Testis (tissue), 3 donors: ENCODE results near the gene KARS1. TPM values are rescaled to one million over a fixed set of nuclear protein-coding genes. Genes with fewer than 3 reads are reported as not detected.

Experiments used
- DNase-seq: peaks from one replicate; pipeline ENCODE4 v3.0.0-alpha.2; 2019
- H3K27ac ChIP-seq, 2 donors: fragments of 200-600 bp; sonication (generic); one replicate each; pipeline ENCODE4 v1.5.1; 2019
- H3K27me3 ChIP-seq: fragments of 200-600 bp; sonication (generic); one replicate; pipeline ENCODE4 v1.5.1; 2019
- H3K36me3 ChIP-seq: fragments of 200-600 bp; sonication (generic); one replicate; pipeline ENCODE4 v1.5.1; 2017; ENCODE audit warnings: low read depth; ENCODE audit errors: missing control alignments
- H3K4me1 ChIP-seq: fragments of 200-600 bp; sonication (generic); one replicate; pipeline ENCODE4 v1.5.1; 2019
- H3K4me3 ChIP-seq, 2 donors: fragments of 200-600 bp; sonication (generic); one replicate each; pipeline ENCODE4 v1.5.1; 2017 to 2019
- H3K9me3 ChIP-seq: fragments of 200-600 bp; sonication (generic); one replicate; pipeline ENCODE4 v1.5.1; 2017
- CTCF ChIP-seq, 3 experiments: fragments of 450-650 bp in 2 of 3; fragments of 200-600 bp in 1 of 3; sonication (generic) in 1 of 3; IDR thresholded peaks; one replicate each; pipeline ENCODE4 v1.5.1; 2016 to 2019; ENCODE audit warnings: antibody characterized with exemption in 3 of 3, mild to moderate bottlenecking in 2 of 3, moderate library complexity in 1 of 3
- POLR2A ChIP-seq: fragments of 450-650 bp; IDR thresholded peaks from one replicate; pipeline ENCODE4 v1.6.1; 2017; ENCODE audit warnings: antibody characterized with exemption, mild to moderate bottlenecking, moderate library complexity
- WGBS, 2 donors: methylation state at CpG; one replicate each; pipeline ENCODE4 v1.1.5; 2018; 5-methylcytosine and 5-hydroxymethylcytosine counted together
- intact Hi-C: fragments of 100-400 bp; cut with DNase I; formaldehyde crosslinking; loops from one replicate; pipeline ENCODE4 v1.15.1; 2023; ENCODE audit warnings: low total_unique reads
- polyA plus RNA-seq: library from polyadenylated mRNA; stranded (reverse); fragments of 350-450 nt; fragmentation: Illumina TruSeq; extraction: RNeasy Lipid Tissue Mini Kit (QIAGEN cat#74804); gene quantifications from one replicate; pipeline ENCODE4 v1.2.3, GENCODE V29; 2014; ENCODE audit warnings: low read depth, low replicate concordance; ENCODE audit not compliant: insufficient read depth
- total RNA-seq, 2 donors: library from RNA; depleted of rRNA; stranded (reverse); fragments of >200 nt; gene quantifications; one replicate each; pipeline ENCODE4 v1.2.3, GENCODE V29; 2016

Gene KARS1
- total and polyA plus RNA-seq, 3 donors from 2014 or later: 137 to 254 (median 139) TPM

DNA sequence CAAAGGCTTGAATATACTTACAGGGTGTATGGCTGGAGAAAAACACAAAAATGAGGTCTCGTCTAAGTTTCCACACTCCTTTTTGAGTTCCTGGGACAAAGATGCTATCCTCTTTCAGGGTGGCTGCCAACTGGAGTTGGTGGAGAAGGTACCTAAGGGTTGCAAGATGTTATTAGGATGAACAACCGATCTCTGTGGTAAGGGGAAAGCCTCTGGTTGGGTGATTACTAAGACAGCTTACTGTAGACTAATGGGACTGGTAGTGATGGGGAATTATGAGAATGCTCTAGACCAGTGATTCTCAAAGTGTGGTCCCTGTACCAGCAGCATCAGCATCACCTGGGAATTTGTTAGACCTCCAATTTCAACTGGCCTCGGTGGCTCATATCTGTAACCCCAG lies 30.3 kb downstream of the KARS1 start:
- 94 to 95% methylated on average over 3 of the region's 3 CpGs for WGBS, 2 donors

DNA sequence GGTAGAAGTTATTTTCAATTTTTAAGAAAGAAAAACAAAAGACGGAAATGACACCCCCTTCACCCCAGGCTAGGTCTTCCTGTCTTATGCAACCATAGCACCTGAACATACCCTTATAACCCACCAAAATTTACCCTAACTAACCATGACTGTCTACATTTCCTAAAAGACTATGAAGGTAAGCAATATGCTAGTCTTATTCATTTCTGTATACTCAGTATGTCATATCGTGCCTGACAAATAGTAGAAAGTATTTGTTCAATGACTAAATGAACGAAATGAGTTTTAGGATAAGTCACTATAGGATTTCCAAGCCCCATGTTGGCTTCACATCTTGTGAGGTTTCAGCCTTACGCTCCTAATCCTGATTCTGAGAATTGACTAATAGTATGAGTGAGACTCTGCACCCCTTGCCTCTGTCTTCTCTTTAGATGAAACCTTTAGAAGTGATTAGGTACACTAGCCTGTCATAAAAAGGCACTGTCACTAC lies 30.9 kb downstream of the KARS1 start:
- DNase-seq: no peak
- Histone ChIP-seq H3K27me3 (no peaks in the 10 kb centered on the region), H3K36me3 (no peaks in the 10 kb centered on the region), H3K27ac (no peak overlapping the region), H3K4me3 (no peak overlapping the region), H3K4me1 (peaks cover under 1% of the 10 kb centered on the region), H3K9me3 (no peaks in the 10 kb centered on the region)
- TF ChIP-seq CTCF (IDR thresholded peaks at IDR 0.05): no peak
- no peak for TF ChIP-seq POLR2A
- intact Hi-C loops: no loop called here
- 92 to 95% methylated on average over 4 of the region's 4 CpGs for WGBS, 2 donors

More for the DNA sequence above, 30.3 kb downstream of the KARS1 start:
- no peak overlapping the region for H3K4me3 ChIP-seq
- H3K4me1 ChIP-seq: peaks cover 6% of the 10 kb centered on the region
- no peaks in the 10 kb centered on the region for H3K27me3 ChIP-seq
- H3K9me3 ChIP-seq: no peaks in the 10 kb centered on the region
- no peak overlapping the region for H3K27ac ChIP-seq
- intact Hi-C loops: no loop called here
- TF ChIP-seq CTCF (IDR thresholded peaks at IDR 0.05): no peak
- no peak for TF ChIP-seq POLR2A
- DNase-seq: no peak
- H3K36me3 ChIP-seq: no peaks in the 10 kb centered on the region

- DNase-seq: no peak
- Histone ChIP-seq H3K27me3 (no peaks in the 10 kb centered on the region), H3K9me3 (no peaks in the 10 kb centered on the region), H3K4me3 (no peak overlapping the region), H3K4me1 (no peaks in the 10 kb centered on the region), H3K36me3 (no peaks in the 10 kb centered on the region), H3K27ac (no peak overlapping the region)
- intact Hi-C loops: no loop called here
- TF ChIP-seq CTCF (IDR thresholded peaks at IDR 0.05) (no peak), POLR2A (no peak)
- WGBS, 2 donors: 90 to 100% methylated on average over 2 of the region's 2 CpGs
These were observed 31.8 kb downstream of the KARS1 start for GRCh38 chr16:75615619-75616018.

DNA sequence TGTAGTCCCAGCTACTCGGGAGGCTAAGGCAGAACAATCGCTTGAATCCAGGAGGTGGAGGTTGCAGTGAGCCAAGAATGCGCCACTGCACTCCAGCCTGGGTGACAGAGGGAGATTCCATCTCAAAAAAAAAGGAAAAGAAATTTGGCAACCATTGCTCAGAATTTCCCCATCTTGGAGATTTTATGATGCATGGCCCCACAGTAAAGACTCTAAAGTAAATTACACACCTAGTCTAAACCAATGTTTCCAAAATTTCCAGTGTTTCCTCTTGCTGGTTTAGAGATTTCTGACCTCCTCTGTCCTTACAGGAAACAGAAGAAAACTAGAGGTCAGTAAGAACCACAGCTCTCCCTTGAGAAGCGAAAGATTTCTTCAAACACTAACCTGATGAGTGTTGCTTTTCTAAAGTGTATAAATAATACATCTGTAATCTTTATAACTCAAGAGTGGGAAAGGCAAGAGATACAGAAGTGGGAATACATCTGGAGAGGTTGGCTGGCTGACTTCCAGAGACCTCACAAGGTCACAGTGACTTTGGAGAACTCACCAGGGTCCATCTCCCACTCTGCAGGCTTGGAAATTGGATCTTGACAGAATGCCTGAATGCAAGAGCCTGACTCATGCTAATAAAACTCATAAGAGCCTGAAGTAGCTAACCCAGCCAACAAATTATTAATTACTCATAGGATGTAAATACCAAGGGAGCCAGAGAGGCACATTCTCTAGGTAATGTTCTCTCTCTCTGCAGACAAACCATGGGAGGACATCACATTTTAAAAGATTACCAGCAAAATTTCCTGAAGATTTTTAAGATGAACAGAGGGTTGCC lies 33.2 kb downstream of the KARS1 start:
- Histone ChIP-seq H3K4me3 (no peak overlapping the region), H3K27ac (no peak overlapping the region), H3K9me3 (no peaks in the 10 kb centered on the region), H3K27me3 (no peaks in the 10 kb centered on the region), H3K4me1 (no peaks in the 10 kb centered on the region), H3K36me3 (no peaks in the 10 kb centered on the region)
- intact Hi-C loops: no loop called here
- DNase-seq: no peak
- 93 to 98% methylated on average over 4 of the region's 4 CpGs for WGBS, 2 donors
- TF ChIP-seq POLR2A (no peak), CTCF (IDR thresholded peaks at IDR 0.05) (no peak)

DNA sequence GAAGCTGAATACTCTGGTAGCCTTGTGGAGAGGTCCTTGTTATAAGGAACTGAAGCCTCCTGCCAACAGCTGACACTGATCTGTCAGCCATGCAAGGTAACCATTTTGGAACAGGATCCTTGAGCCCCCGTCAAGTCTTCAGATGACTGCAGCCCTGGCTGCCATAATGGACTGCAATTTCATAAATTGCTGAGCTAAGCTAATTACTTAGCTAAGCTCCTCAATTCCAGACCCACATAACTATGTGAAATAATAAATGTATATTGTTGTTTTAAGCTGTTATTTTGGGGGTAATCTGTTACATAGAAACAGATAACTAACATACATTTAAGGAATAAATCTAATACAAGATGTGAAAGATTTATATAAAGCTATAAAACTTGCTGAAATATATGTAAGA lies 41.0 kb downstream of the KARS1 start:
- intact Hi-C loops: no loop called here
- no peak for DNase-seq
- no peaks in the 10 kb centered on the region for H3K27me3 ChIP-seq
- no peaks in the 10 kb centered on the region for H3K9me3 ChIP-seq
- H3K27ac ChIP-seq: no peak overlapping the region
- no peak for TF ChIP-seq CTCF (IDR thresholded peaks at IDR 0.05)
- TF ChIP-seq POLR2A: no peak
- 95 to 100% methylated on average over 1 of the region's 1 CpG for WGBS, 2 donors
- H3K36me3 ChIP-seq: no peaks in the 10 kb centered on the region
- no peaks in the 10 kb centered on the region for H3K4me1 ChIP-seq
- H3K4me3 ChIP-seq: no peak overlapping the region
